HEK293 (cell line): ENCODE data around the gene CLIP3.
A peak's percentile ranks its signal among the peaks of the same experiment; 100 is the strongest.

ENCODE experiments used
- CTCF ChIA-PET: fragments of 350-600 bp; formaldehyde crosslinking; extraction: SDS; loops from one replicate; lab custom pipeline; 2021; ENCODE audit warnings: antibody characterized with exemption; lab: Yijun Ruan, JAX
- POLR2A ChIA-PET: fragments of 300-600 bp; formaldehyde crosslinking; extraction: SDS; loops from one replicate; lab custom pipeline; 2020; ENCODE audit warnings: antibody characterized with exemption, inconsistent platforms; lab: Yijun Ruan, JAX
- H3K27ac ChIP-seq: fragments of 200-500 bp; sonication (Bioruptor generic); 2 replicates; pipeline ENCODE4 v1.5.1; 2014; ENCODE audit warnings: low read depth, low read length, control low read depth, inconsistent platforms; ENCODE audit errors: extremely low read depth
- H3K36me3 ChIP-seq, 2 experiments: fragments of 200-500 bp in 1 of 2; sonication (Bioruptor generic) in 1 of 2; 1 replicate in 1 of 2; 2 replicates in 1 of 2; pipeline ENCODE4 v1.5.1; 2014 to 2017; ENCODE audit warnings: inconsistent platforms in 2 of 2, low read length in 2 of 2; ENCODE audit not compliant: control insufficient read depth in 2 of 2, insufficient read depth in 1 of 2
- H3K4me1 ChIP-seq: fragments of 200-500 bp; sonication (Bioruptor generic); 2 replicates; pipeline ENCODE4 v1.5.1; 2014; ENCODE audit warnings: mild to moderate bottlenecking, low read length, inconsistent platforms; ENCODE audit not compliant: control insufficient read depth, insufficient read depth
- H3K4me3 ChIP-seq: 2 replicates; pipeline ENCODE4 v1.5.1; 2011; ENCODE audit warnings: low read depth, mild to moderate bottlenecking, control low read depth, low read length, moderate library complexity
- H3K9me3 ChIP-seq: fragments of 200-500 bp; sonication (Bioruptor generic); 2 replicates; pipeline ENCODE4 v1.5.1; 2014; ENCODE audit warnings: low read depth, low read length, inconsistent platforms; ENCODE audit not compliant: control insufficient read depth, insufficient read depth
- ZNF121 ChIP-seq: fragments of 450-650 bp; formaldehyde crosslinking; IDR thresholded peaks from 2 replicates; pipeline ENCODE4 v1.5.1; 2016; ENCODE audit warnings: missing biosample characterization, missing genetic modification characterization
- ZNF335 ChIP-seq: fragments of 450-650 bp; formaldehyde crosslinking; conservative IDR thresholded peaks from 2 replicates; pipeline ENCODE4 v1.5.1; 2016; ENCODE audit warnings: missing biosample characterization, missing genetic modification characterization
- ZNF341 ChIP-seq: fragments of 450-650 bp; formaldehyde crosslinking; IDR thresholded peaks from 2 replicates; pipeline ENCODE4; 2016; ENCODE audit warnings: low read depth, missing biosample characterization, missing genetic modification characterization
- ZNF366 ChIP-seq: fragments of 450-650 bp; formaldehyde crosslinking; conservative IDR thresholded peaks from 2 replicates; pipeline ENCODE4 v1.5.1; 2016; ENCODE audit warnings: missing biosample characterization, missing genetic modification characterization
- ZNF707 ChIP-seq: fragments of 450-650 bp; formaldehyde crosslinking; IDR thresholded peaks from 2 replicates; pipeline ENCODE4 v1.5.1; 2016; ENCODE audit warnings: missing biosample characterization, missing genetic modification characterization
- TF ChIP-seq, protein P1 (sequence below): fragments of 450-650 bp; formaldehyde crosslinking; IDR thresholded peaks from 2 replicates; pipeline ENCODE4 v1.5.1; 2016; ENCODE audit warnings: missing biosample characterization, missing genetic modification characterization
- TF ChIP-seq, protein P2 (sequence below): fragments of 450-650 bp; formaldehyde crosslinking; IDR thresholded peaks from 2 replicates; pipeline ENCODE4; 2016; ENCODE audit warnings: missing biosample characterization, missing genetic modification characterization
- TF ChIP-seq, protein P3 (sequence below): fragments of 450-650 bp; formaldehyde crosslinking; IDR thresholded peaks from 2 replicates; pipeline ENCODE4 v1.5.1; 2017; ENCODE audit warnings: missing biosample characterization, missing genetic modification characterization
- TF ChIP-seq, protein P4 (sequence below): fragments of 450-650 bp; formaldehyde crosslinking; IDR thresholded peaks from 2 replicates; pipeline ENCODE4 v1.5.0; 2017; ENCODE audit warnings: missing biosample characterization, missing genetic modification characterization, borderline replicate concordance

CLIP3 gene

DNA sequence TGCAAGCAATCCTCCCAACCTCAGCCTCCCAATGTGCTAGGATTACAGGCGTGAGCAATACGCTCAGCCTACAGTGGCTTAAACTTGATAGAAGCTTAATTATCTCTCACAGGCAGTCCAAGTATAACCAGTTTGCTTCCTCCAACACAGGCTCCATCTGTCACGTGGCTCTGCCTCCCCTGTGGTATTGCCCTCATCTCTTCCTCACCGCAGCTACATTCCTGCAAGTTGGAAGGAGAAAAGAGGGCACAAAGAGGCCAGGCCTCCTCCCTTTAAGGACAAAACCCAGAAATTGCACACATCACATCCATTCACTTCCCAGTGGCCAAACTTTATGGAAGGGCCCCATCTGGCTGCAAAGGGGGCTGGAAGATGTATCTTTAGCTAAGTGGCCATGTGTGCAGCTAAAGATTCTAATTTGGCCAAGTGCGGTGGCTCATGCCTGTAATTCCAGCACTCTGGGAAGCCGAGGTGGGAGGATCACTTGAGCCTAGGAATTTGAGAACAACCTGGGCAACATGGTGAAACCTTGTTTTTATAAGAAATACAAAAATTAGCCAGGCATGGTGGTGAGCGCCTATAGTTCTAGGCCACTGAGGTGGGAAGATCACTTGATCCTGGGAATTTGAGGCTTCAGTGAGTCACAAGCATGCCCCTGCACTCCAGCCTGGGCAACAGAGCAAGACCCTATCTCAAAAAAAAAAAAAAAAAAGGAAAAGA lies 40.8 kb downstream of the CLIP3 start:
- no peak overlapping the region for H3K27ac ChIP-seq
- peaks cover 16% of the 10 kb centered on the region for H3K4me1 ChIP-seq
- TF ChIP-seq, protein P1, sequence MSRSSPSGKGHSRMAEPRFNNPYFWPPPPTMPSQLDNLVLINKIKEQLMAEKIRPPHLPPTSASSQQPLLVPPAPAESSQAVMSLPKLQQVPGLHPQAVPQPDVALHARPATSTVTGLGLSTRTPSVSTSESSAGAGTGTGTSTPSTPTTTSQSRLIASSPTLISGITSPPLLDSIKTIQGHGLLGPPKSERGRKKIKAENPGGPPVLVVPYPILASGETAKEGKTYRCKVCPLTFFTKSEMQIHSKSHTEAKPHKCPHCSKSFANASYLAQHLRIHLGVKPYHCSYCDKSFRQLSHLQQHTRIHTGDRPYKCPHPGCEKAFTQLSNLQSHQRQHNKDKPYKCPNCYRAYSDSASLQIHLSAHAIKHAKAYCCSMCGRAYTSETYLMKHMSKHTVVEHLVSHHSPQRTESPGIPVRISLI (tag by site-specific recombination), result peak; percentile 22; the same call in 1 of the 2 replicates
- TF ChIP-seq ZNF121 (tag by site-specific recombination) (peak; percentile 82), ZNF335 (tag by site-specific recombination) (peak; percentile 32; the same call in 1 of the 2 replicates), ZNF707 (tag by site-specific recombination) (no peak), ZNF341 (no peak)
- H3K4me3 ChIP-seq, result no peak overlapping the region
- ChIA-PET POLR2A (interaction anchor here (0.6 to 0.9 kb wide), 2 partner anchors 63 to 330 kb away, joined by 4 to 7 read pairs; no protein-coding TSS in a partner anchor), CTCF (interaction anchor here (0.6 to 1.5 kb wide), 6 partner anchors 10 to 276 kb away, joined by 3 to 5 read pairs (median 3); no protein-coding TSS in a partner anchor)
- H3K9me3 ChIP-seq, result no peaks in the 10 kb centered on the region
- H3K36me3 ChIP-seq, result peaks cover 3 to 6% of the 10 kb centered on the region in 2 experiments

DNA sequence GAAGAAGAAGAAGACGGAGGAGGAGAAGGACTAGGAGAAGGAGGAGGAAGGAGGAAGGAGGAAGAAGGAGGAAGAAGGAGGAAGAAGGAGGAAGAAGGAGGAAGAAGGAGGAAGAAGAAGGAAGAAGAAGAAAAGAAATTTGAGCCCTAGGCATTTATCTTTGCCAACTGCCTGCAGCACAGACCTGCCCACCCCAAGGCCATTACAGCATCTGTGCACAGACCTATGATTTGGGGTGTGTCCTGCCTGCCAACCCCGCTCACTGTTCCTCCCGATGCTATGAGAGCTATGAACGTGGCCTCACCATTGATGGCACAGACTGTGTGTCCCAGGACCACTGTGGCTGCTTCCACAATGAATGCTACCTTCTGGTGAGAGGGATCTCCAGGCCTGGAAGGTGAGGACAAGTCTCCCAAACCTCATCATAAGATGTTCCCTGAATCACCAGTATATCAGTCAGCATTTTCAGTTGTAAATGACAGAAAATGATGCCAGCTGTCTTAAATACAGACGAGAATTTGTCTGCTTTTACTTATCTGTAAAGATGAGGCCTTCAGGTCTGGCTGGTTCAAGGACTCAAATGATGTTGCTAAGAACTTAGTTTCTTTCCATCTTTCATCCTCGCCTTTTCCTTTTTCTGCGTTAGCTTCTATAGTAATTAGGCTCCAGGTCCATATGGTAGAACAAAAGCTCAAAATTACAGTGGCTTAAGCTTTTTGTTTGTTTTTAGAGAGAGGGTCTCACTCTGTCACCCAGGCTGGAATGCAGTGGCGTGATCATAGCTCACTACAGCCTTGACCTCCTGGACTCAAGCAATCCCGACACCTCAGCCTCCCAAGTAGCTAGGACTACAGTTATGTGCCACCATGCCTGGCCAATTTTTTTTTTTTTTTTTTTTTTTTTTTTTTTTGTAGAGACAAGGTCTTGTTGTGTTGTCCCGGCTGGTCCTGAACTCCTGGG lies 41.6 kb downstream of the CLIP3 start:
- no peaks in the 10 kb centered on the region for H3K9me3 ChIP-seq
- ChIA-PET POLR2A (interaction anchor here (0.6 to 0.9 kb wide), 2 partner anchors 63 to 329 kb away, joined by 4 to 7 read pairs; no protein-coding TSS in a partner anchor), CTCF (interaction anchor here (0.6 to 1.5 kb wide), 8 partner anchors 10 to 275 kb away, joined by 3 to 5 read pairs (median 3); no protein-coding TSS in a partner anchor)
- peaks cover 13% of the 10 kb centered on the region for H3K4me1 ChIP-seq
- H3K27ac ChIP-seq, result no peak overlapping the region
- H3K36me3 ChIP-seq, result no peaks in the 10 kb centered on the region
- TF ChIP-seq, protein P2, sequence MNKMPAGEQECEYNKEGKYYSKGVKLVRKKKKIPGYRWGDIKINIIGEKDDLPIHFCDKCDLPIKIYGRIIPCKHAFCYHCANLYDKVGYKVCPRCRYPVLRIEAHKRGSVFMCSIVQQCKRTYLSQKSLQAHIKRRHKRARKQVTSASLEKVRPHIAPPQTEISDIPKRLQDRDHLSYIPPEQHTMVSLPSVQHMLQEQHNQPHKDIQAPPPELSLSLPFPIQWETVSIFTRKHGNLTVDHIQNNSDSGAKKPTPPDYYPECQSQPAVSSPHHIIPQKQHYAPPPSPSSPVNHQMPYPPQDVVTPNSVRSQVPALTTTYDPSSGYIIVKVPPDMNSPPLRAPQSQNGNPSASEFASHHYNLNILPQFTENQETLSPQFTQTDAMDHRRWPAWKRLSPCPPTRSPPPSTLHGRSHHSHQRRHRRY, result 0 out of 2 replicates have a peak, but pooled peaks have one; percentile 19
- TF ChIP-seq, protein P1 (tag by site-specific recombination), result peak; percentile 85
- TF ChIP-seq, protein P3, sequence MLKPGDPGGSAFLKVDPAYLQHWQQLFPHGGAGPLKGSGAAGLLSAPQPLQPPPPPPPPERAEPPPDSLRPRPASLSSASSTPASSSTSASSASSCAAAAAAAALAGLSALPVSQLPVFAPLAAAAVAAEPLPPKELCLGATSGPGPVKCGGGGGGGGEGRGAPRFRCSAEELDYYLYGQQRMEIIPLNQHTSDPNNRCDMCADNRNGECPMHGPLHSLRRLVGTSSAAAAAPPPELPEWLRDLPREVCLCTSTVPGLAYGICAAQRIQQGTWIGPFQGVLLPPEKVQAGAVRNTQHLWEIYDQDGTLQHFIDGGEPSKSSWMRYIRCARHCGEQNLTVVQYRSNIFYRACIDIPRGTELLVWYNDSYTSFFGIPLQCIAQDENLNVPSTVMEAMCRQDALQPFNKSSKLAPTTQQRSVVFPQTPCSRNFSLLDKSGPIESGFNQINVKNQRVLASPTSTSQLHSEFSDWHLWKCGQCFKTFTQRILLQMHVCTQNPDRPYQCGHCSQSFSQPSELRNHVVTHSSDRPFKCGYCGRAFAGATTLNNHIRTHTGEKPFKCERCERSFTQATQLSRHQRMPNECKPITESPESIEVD (tag by site-specific recombination), result no peak
- TF ChIP-seq ZNF366 (tag by site-specific recombination), result peak; percentile 85
- TF ChIP-seq, protein P4, sequence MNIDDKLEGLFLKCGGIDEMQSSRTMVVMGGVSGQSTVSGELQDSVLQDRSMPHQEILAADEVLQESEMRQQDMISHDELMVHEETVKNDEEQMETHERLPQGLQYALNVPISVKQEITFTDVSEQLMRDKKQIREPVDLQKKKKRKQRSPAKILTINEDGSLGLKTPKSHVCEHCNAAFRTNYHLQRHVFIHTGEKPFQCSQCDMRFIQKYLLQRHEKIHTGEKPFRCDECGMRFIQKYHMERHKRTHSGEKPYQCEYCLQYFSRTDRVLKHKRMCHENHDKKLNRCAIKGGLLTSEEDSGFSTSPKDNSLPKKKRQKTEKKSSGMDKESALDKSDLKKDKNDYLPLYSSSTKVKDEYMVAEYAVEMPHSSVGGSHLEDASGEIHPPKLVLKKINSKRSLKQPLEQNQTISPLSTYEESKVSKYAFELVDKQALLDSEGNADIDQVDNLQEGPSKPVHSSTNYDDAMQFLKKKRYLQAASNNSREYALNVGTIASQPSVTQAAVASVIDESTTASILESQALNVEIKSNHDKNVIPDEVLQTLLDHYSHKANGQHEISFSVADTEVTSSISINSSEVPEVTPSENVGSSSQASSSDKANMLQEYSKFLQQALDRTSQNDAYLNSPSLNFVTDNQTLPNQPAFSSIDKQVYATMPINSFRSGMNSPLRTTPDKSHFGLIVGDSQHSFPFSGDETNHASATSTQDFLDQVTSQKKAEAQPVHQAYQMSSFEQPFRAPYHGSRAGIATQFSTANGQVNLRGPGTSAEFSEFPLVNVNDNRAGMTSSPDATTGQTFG (tag by site-specific recombination), result 0 out of 2 replicates have a peak, but pooled peaks have one; percentile 49
- H3K4me3 ChIP-seq, result no peak overlapping the region
